PC-3 (cell line): ENCODE measurements around the gene CERS6. TPM values are rescaled to one million over a fixed set of nuclear protein-coding genes. Genes with fewer than 3 reads are reported as not detected.
"Not testable (repeated sequence)": the region's sequence is repeated elsewhere in the genome, so short reads cannot be mapped to it uniquely, and the experiment has no call there.

Source experiments
- ATAC-seq: fragments of 200-7000 bp; cut with Tn5 transposase; 2 replicates; pipeline ENCODE4 v1.9.1; 2020; ENCODE audit warnings: mild to moderate bottlenecking, moderate library complexity
- Bru-seq: library from RNA; stranded (reverse); fragments of 400-500 nt; gene quantifications from one replicate; lab custom pipeline; 2021; lab: Mats Ljungman, UMichigan
- BruChase-seq, 2 experiments: library from RNA; stranded (reverse); fragments of 400-500 nt; gene quantifications; one replicate each; lab custom pipeline; 2021; lab: Mats Ljungman, UMichigan
- BruUV-seq: library from RNA; stranded (reverse); fragments of 400-500 nt; replicated peaks from 2 replicates; lab custom pipeline; 2021; lab: Mats Ljungman, UMichigan
- CTCF ChIA-PET: fragments of 300-600 bp; sonication (Branson Sonifier 250); formaldehyde crosslinking; loops from one replicate; lab custom pipeline; 2022; ENCODE audit warnings: antibody characterized with exemption; lab: Charles Lee
- POLR2A ChIA-PET: fragments of 300-600 bp; sonication (Branson Sonifier 250); formaldehyde crosslinking; loops from one replicate; lab custom pipeline; 2022; ENCODE audit warnings: antibody characterized with exemption; ENCODE audit not compliant: unreplicated experiment; lab: Charles Lee
- DNase-seq: peaks from one replicate; pipeline ENCODE4 v3.0.0-alpha.2; 2015
- H2AFZ ChIP-seq: fragments of 300-600 bp; sonication (generic); 2 replicates; pipeline ENCODE4 v1.6.0; 2016; ENCODE audit warnings: antibody characterized with exemption, low read length
- H3F3A ChIP-seq: fragments of 300-600 bp; sonication (generic); one replicate; pipeline ENCODE4 v1.6.0; 2017; ENCODE audit warnings: antibody characterized with exemption, low read length, control low read depth, mild to moderate bottlenecking; ENCODE audit not compliant: unreplicated experiment
- H3K27ac ChIP-seq: fragments of 300-600 bp; sonication (generic); 2 replicates; pipeline ENCODE4 v1.5.1; 2016; ENCODE audit warnings: mild to moderate bottlenecking, low read length
- H3K27me3 ChIP-seq: fragments of 300-600 bp; sonication (generic); 2 replicates; pipeline ENCODE4 v1.6.1; 2016; ENCODE audit warnings: low read length, mixed read lengths
- H3K36me3 ChIP-seq: fragments of 300-600 bp; sonication (generic); 2 replicates; pipeline ENCODE4 v1.6.1; 2016; ENCODE audit warnings: low read depth, mixed run types, low read length, mixed read lengths
- H3K4me1 ChIP-seq: fragments of 300-600 bp; sonication (generic); 2 replicates; pipeline ENCODE4 v1.5.1; 2016; ENCODE audit warnings: low read length; ENCODE audit not compliant: insufficient read depth
- H3K4me2 ChIP-seq: fragments of 300-600 bp; sonication (generic); 2 replicates; pipeline ENCODE4 v1.6.0; 2016; ENCODE audit warnings: low read length
- H3K4me3 ChIP-seq: fragments of 300-600 bp; sonication (generic); 2 replicates; pipeline ENCODE4 v1.5.1; 2016; ENCODE audit warnings: mild to moderate bottlenecking, low read length, mixed read lengths
- H3K79me2 ChIP-seq: fragments of 300-600 bp; sonication (generic); 2 replicates; pipeline ENCODE4 v1.6.1; 2017; ENCODE audit warnings: low read length, mixed read lengths
- H3K9ac ChIP-seq: fragments of 300-600 bp; sonication (generic); 2 replicates; pipeline ENCODE4 v1.6.0; 2016; ENCODE audit warnings: mild to moderate bottlenecking, low read length
- H3K9me2 ChIP-seq: fragments of 300-600 bp; sonication (generic); replicated peaks from 2 replicates; pipeline ENCODE4 v1.6.1; 2016; ENCODE audit warnings: mixed run types, low read length, mixed read lengths
- H3K9me3 ChIP-seq: fragments of 300-600 bp; sonication (generic); 2 replicates; pipeline ENCODE4 v1.6.1; 2016; ENCODE audit warnings: low read length, mixed read lengths
- H4K20me1 ChIP-seq: fragments of 300-600 bp; sonication (generic); 2 replicates; pipeline ENCODE4 v1.6.1; 2016; ENCODE audit warnings: low read length, mixed read lengths
- EZH2 ChIP-seq: fragments of 300-600 bp; sonication (generic); IDR thresholded peaks from one replicate; pipeline ENCODE4 v1.6.1; 2017; ENCODE audit warnings: antibody characterized with exemption, mild to moderate bottlenecking, low read length; ENCODE audit not compliant: unreplicated experiment
- EZH2phosphoT487 ChIP-seq: fragments of 300-600 bp; sonication (generic); IDR thresholded peaks from 2 replicates; pipeline ENCODE4 v1.6.1; 2018; ENCODE audit warnings: mild to moderate bottlenecking, antibody characterized with exemption, low read length, borderline replicate concordance
- intact Hi-C: fragments of 100-400 bp; cut with micrococcal nuclease; formaldehyde crosslinking; loops from 2 replicates; pipeline ENCODE4 v1.9.0; 2023
- long read RNA-seq: library from polyadenylated mRNA; unstranded; transcript quantifications from one replicate; pipeline ENCODE4 v2.0.0, GENCODE V29; 2021; ENCODE audit not compliant: unreplicated experiment
- total RNA-seq: library from RNA; depleted of rRNA; stranded (reverse); fragments of >200 nt; gene quantifications from 2 replicates; pipeline ENCODE4 v1.2.3, GENCODE V29; 2014; rRNA removed
- TF ChIP-seq, protein P1 (sequence below): fragments of 300-600 bp; sonication (generic); conservative IDR thresholded peaks from 2 replicates; pipeline ENCODE4 v1.5.1; 2017; ENCODE audit warnings: antibody characterized with exemption, low read depth, mild to moderate bottlenecking, low read length

Gene CERS6, protein sequence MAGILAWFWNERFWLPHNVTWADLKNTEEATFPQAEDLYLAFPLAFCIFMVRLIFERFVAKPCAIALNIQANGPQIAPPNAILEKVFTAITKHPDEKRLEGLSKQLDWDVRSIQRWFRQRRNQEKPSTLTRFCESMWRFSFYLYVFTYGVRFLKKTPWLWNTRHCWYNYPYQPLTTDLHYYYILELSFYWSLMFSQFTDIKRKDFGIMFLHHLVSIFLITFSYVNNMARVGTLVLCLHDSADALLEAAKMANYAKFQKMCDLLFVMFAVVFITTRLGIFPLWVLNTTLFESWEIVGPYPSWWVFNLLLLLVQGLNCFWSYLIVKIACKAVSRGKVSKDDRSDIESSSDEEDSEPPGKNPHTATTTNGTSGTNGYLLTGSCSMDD
- total RNA-seq: 24.2 and 25.9 TPM in 2 replicates
- Bru-seq, nascent RNA: percentile 66 among the genes with signal in this experiment
- percentile 55 among the genes with signal in this experiment for BruChase-seq, experiment 1, labeled RNA remaining after a 6-hour chase
- BruChase-seq, experiment 2, labeled RNA remaining after a 2-hour chase: percentile 52 among the genes with signal in this experiment
- long read RNA-seq, full-length matches to known transcripts: 8 of 19 reads
- long read RNA-seq, partial matches to known transcripts: 1 of 19 reads
- long read RNA-seq, other reads (novel, unspliced or antisense): 10 of 19 reads

- CTCF ChIA-PET: no interaction called here
- POLR2A ChIA-PET: no interaction called here
- Histone ChIP-seq H3K27ac (peak within 1 kb of the TSS; percentile 12; the same call in 1 of the 2 replicates), H3K9me2 (no peaks in the 10 kb centered on the region), H3K27me3 (no peaks in the 10 kb centered on the region), H3K4me2 (peak within 1 kb of the TSS; percentile 97), H3K9me3 (no peaks in the 10 kb centered on the region), H3K4me1 (peaks cover 18% of the 10 kb centered on the region), H3K36me3 (no peaks in the 10 kb centered on the region), H3F3A (no peaks in the 10 kb centered on the region), H2AFZ (peak within 1 kb of the TSS; percentile 76), H4K20me1 (peaks cover 15% of the 10 kb centered on the region; the same call in 1 of the 2 replicates), H3K4me3 (peak within 1 kb of the TSS; percentile 77), H3K79me2 (peaks cover 46% of the 10 kb centered on the region), H3K9ac (peak within 1 kb of the TSS; percentile 73)
- TF ChIP-seq, protein P1, sequence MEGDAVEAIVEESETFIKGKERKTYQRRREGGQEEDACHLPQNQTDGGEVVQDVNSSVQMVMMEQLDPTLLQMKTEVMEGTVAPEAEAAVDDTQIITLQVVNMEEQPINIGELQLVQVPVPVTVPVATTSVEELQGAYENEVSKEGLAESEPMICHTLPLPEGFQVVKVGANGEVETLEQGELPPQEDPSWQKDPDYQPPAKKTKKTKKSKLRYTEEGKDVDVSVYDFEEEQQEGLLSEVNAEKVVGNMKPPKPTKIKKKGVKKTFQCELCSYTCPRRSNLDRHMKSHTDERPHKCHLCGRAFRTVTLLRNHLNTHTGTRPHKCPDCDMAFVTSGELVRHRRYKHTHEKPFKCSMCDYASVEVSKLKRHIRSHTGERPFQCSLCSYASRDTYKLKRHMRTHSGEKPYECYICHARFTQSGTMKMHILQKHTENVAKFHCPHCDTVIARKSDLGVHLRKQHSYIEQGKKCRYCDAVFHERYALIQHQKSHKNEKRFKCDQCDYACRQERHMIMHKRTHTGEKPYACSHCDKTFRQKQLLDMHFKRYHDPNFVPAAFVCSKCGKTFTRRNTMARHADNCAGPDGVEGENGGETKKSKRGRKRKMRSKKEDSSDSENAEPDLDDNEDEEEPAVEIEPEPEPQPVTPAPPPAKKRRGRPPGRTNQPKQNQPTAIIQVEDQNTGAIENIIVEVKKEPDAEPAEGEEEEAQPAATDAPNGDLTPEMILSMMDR: no peak
- TF ChIP-seq EZH2phosphoT487 (no peak), EZH2 (no peak)
- no TSS peak for BruUV-seq
- intact Hi-C loops: loop anchor here (2.0 to 5.0 kb wide), 3 partner anchors 71 to 126 kb away; no protein-coding TSS in a partner anchor
- DNase-seq (peak; percentile 93), ATAC-seq (peak; percentile 93)
These were observed at the start of gene CERS6 for GRCh38 chr2:168455645-168456520. TSS of gene CERS6 (plus strand) at chr2:168456272. CDS start at chr2:168456449, 177 bp downstream.

DNA sequence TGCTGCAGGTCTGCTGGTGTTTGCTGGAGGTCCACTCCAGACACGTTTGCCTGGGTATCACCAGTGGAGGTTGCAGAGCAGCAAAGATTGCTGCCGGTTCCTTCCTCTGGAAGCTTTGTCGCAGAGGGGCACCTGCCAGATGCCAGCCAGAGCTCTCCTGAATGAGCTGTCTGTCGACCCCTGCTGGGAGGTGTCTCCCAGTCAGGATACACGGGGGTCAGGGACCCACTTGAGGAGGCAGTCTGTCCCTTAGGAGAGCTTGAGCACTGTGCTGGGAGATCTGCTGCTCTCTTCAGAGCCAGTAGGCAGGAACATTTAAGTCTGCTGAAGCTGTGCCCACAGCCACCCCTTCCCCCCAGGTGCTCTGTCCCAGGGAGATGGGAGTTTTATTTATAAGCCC lies 43.8 kb upstream of the CERS6 start:
- H3K9ac ChIP-seq, H3K4me1 ChIP-seq, H2AFZ ChIP-seq, CTCF ChIA-PET, ATAC-seq, H3K36me3 ChIP-seq, H3K9me3 ChIP-seq, H3K27ac ChIP-seq, H3F3A ChIP-seq, H3K4me3 ChIP-seq, intact Hi-C loops, H3K27me3 ChIP-seq, H4K20me1 ChIP-seq, DNase-seq, BruUV-seq, H3K4me2 ChIP-seq, H3K9me2 ChIP-seq, H3K79me2 ChIP-seq, POLR2A ChIA-PET: not testable (repeated sequence)

DNA sequence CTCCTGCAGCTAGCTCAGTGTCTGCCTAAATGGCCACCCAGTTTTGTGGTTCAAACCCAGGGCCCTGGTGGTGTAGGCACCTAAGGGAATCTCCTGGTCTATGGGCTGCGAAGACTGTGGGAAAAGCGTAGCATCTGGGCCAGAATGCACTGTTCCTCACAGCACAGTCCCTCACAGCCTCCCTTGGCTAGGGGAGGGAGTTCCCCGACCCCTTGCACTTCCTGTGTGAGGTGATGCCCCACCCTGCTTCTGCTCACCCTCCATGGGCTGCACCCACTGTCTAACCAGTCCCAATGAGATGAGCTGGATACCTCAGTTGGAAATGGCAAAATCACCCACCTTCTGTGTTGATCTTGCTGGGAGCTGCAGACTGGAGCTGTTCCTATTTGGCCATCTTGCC lies 43.0 kb upstream of the CERS6 start:
- H3K9me3 ChIP-seq, POLR2A ChIA-PET, H3K27me3 ChIP-seq, H3K79me2 ChIP-seq, H3K4me3 ChIP-seq, H3F3A ChIP-seq, H3K36me3 ChIP-seq, H3K4me2 ChIP-seq, H4K20me1 ChIP-seq, DNase-seq, H3K27ac ChIP-seq, CTCF ChIA-PET, H3K9ac ChIP-seq, intact Hi-C loops, ATAC-seq, H3K4me1 ChIP-seq, H2AFZ ChIP-seq, BruUV-seq, H3K9me2 ChIP-seq: not testable (repeated sequence)
